ENCODE data around the gene DHRS13. TPM values are rescaled to one million over a fixed set of nuclear protein-coding genes. Genes with fewer than 3 reads are reported as not detected.

Gene DHRS13
- total RNA-seq, 4 donors from 2014 or later = 2.1 to 3.6 (median 2.7) TPM

DNA sequence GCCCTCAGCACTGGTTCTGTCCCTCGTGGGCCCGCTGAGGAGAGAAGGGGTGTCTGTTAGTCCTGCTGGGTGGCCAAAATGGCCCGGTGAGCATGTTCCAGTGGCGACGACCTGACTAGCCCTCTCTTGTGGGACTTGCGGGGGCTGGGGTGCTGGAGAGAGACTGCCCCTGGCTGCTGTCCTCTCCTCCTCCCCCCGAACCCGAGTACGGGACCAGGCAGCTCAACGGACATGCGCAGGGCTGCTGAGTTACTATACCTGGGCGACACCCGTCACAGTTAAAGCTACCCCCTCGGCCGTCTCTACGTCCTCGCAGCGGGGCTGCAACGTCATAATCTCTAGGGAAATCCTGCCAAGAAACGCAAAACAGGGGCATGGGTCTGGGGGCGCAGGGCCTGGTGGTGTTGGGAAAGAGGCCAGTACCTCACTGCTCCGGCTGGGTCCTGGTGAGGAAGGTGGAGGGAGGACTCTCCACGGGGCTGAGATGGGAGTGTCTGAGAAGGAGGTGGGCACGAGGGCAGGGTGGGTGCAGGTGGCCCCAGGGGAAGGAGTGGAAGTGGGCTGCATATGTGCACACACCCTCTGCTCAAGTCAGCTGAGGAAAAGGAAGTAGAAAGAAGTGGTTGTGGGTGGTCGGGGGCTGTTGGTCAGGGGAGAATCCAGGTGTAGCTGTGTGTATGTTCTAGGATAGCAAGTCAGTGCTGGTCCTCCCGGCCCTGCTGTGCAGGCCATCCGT, 18.7 kb downstream of the DHRS13 start:
- TF ChIP-seq, protein P1, sequence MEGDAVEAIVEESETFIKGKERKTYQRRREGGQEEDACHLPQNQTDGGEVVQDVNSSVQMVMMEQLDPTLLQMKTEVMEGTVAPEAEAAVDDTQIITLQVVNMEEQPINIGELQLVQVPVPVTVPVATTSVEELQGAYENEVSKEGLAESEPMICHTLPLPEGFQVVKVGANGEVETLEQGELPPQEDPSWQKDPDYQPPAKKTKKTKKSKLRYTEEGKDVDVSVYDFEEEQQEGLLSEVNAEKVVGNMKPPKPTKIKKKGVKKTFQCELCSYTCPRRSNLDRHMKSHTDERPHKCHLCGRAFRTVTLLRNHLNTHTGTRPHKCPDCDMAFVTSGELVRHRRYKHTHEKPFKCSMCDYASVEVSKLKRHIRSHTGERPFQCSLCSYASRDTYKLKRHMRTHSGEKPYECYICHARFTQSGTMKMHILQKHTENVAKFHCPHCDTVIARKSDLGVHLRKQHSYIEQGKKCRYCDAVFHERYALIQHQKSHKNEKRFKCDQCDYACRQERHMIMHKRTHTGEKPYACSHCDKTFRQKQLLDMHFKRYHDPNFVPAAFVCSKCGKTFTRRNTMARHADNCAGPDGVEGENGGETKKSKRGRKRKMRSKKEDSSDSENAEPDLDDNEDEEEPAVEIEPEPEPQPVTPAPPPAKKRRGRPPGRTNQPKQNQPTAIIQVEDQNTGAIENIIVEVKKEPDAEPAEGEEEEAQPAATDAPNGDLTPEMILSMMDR (IDR thresholded peaks at IDR 0.05; ENCODE audit: low read depth) = no peak

DNA sequence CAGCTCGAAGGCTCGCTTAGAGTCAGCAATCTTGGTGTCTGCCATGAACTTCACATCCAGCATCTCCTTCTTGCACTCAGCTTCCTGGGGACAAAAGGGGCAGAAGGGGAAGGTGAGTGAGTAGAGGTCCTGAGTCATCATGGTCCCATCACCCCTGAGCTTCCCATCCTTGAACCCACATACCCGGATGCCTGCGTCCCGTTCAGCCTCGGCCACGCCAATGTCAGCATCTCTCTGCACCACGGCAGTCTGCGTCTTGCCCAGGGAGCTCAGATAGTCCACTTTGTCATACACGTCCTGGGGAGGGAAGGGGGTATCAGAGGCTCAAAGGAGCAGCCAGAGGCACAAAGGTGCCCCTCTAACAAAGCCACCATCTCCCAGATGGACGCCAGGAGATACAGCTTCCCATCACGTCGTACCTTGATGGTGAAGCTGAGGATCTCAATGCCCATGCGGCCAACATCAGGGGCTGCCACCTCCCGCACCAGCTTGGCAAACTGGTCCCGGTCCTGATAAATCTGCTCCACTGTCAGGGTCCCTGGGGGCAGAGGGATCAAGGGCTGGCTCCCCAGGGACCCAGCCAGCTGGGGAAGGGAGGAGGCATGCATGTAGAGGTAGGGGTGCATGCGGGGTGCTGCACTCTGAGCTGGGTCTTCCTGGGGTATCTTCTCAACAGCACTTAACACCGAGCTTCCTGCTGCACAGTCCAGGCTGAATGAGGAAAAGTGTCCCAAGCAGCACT, 20.6 kb downstream of the DHRS13 start:
- TF ChIP-seq, protein P1 (IDR thresholded peaks at IDR 0.05; ENCODE audit: low read depth) = no peak

DNA sequence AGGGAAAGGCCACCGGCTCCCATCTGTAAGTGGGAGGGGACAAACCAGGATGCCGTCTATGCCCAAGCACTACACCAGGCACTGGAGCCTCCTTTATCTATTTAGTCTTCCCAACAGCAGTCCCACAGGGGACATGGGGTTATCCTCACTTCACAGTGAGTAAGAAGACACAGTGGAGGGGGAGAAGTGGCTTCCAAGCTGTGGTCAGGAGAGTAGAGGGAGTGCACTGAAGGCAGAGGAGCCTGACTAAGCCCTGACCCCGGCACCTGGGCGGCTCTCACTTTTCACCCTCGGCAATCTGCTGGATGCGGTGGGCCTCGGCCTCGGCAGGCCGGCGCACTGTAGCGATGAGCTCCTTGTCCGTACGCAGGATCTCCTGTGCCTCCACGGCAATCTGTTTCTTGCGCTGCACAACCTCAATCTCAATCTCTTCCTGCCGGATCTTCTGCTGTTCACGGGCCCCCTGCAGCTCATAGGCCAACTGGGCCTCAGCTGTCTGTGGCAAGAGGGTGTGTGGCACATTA, 21.3 kb downstream of the DHRS13 start:
- TF ChIP-seq, protein P1 (IDR thresholded peaks at IDR 0.05; ENCODE audit: low read depth) = no peak

DNA sequence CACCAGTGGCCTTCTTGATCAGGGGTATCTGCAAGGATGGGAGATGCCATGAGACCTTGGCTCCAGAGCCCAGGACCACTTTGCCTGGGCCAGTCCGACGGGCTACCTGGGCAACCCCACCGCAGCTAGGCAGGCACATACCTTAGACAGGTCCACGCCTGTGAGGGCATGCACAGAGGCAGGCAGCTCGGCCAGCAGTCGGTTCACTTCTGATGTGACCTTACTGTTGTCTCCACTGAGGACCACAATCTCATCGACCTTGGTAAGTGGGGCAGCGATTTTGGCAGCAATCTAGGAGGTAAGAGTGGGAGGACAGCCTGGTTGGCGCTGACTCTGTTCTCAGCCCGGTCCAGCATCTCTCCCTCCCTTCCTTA, 22.3 kb downstream of the DHRS13 start:
- TF ChIP-seq, protein P1 (IDR thresholded peaks at IDR 0.05; ENCODE audit: low read depth) = no peak

DNA sequence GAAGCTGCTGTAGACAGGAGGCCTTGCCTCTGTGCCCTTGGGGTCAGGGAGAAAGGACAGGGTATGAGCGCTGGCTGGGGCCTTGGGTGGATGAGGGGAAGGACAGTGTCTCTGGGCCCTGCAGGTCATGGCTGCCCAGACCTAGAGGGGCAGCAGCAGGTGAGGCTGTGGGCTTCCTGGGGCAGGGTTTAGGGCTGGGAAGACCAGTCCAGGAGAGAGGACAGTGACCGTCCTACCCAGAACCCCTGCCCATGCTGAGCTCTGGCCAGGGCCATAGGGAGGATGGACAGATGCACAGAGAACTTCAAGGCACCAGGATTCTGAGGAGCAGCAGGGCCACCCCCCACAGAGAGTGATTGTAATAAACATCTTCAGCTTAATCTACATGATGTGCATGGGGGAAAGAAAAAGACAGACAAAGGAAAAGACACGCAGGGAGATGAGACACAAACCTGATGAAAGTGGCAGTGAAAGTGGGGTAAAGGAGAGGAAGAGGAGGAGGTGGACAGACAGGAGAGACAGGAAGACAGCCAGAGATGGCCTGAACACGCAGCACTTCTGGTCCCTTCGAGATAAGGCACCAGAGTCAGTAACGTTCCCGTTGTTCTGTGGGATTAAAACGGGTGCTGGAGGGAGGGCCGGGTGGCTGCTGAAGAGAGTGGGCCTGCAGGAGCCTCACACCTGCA, 22.9 kb downstream of the DHRS13 start:
- TF ChIP-seq, protein P1 (IDR thresholded peaks at IDR 0.05; ENCODE audit: low read depth) = no peak

DNA sequence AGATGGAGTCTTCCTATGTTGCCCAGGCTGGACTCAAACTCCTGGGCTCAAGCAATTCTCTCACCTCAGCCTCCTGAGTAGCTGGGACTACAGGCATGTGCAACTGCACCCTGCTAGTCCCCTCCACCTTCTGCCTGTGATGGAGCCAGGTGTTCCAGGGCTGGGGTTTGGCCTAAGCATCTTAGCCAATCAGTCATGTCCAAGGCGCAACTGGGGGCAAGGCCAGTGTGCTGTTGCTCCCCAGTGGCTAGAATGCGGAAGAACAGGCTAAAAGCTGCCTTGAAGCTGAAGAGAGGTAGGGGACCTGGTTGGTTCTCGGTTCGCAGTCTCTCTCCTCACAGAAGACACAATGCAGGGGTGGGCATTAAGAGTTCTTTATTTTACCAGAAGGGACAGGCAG, 23.9 kb downstream of the DHRS13 start:
- TF ChIP-seq, protein P1 (IDR thresholded peaks at IDR 0.05; ENCODE audit: low read depth) = no peak

Data from subcutaneous adipose tissue (tissue), 4 donors.